ENCODE data around the gene PLOD2. TPM values are rescaled to one million over a fixed set of nuclear protein-coding genes. Genes with fewer than 3 reads are reported as not detected.

The PLOD2 gene
- total RNA-seq, 2 experiments from 2014 or later = 0.65 to 2.0 TPM

DNA sequence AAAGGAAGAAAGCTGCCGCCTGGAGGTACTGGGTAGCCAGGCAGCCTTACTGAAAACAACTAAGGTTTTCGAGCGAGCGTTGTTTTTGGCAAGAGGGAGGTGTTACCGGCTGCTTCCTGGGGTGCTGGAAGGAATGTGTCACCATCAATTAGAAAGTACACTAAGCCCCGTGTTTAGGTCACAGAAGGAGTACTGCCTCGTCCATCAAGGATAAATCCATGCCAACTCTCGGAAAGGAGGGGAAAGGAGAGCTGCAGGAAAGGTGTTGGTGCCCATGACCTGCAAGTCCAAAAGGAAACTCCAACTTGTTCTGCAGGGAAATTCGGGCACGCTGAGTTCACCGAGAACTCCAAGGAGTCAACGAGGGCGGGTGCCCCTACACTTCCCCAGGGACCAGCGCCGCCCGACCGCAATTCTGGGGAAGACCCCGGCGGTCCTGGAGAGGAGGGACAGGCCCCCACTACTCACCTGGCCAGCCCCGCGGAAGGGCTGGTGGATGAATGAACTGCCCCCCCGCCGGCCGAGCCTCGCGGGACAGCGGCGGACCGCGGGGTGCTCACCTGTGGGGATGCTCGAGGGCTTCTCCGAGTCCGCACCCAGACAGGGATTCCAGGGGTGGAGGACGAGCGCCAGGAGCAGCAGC is 542 bp downstream of the PLOD2 start:
- DNase-seq = peak; percentile 51
- no peaks in the 10 kb centered on the region for H3K36me3 Mint-ChIP-seq (ENCODE audit: low read depth)
- intact Hi-C loops (cut with micrococcal nuclease) = no loop called here
- H3K4me3 Mint-ChIP-seq = peak overlapping the region; percentile 55
- TF ChIP-seq, protein P1, sequence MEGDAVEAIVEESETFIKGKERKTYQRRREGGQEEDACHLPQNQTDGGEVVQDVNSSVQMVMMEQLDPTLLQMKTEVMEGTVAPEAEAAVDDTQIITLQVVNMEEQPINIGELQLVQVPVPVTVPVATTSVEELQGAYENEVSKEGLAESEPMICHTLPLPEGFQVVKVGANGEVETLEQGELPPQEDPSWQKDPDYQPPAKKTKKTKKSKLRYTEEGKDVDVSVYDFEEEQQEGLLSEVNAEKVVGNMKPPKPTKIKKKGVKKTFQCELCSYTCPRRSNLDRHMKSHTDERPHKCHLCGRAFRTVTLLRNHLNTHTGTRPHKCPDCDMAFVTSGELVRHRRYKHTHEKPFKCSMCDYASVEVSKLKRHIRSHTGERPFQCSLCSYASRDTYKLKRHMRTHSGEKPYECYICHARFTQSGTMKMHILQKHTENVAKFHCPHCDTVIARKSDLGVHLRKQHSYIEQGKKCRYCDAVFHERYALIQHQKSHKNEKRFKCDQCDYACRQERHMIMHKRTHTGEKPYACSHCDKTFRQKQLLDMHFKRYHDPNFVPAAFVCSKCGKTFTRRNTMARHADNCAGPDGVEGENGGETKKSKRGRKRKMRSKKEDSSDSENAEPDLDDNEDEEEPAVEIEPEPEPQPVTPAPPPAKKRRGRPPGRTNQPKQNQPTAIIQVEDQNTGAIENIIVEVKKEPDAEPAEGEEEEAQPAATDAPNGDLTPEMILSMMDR (IDR thresholded peaks at IDR 0.05) = no peak
- peak; percentile 76 for ATAC-seq
- H3K27ac Mint-ChIP-seq = no peak overlapping the region
- peaks cover 41% of the 10 kb centered on the region for H3K27me3 Mint-ChIP-seq
- peaks cover 9% of the 10 kb centered on the region for H3K4me1 Mint-ChIP-seq (ENCODE audit: low read depth)
- CTCF ChIA-PET = interaction anchor here (0.9 to 1.1 kb wide), 2 partner anchors 27 to 95 kb away, joined by 3 to 5 read pairs; no protein-coding TSS in a partner anchor
- POLR2A ChIA-PET = no interaction called here
- no peaks in the 10 kb centered on the region for H3K9me3 Mint-ChIP-seq

DNA sequence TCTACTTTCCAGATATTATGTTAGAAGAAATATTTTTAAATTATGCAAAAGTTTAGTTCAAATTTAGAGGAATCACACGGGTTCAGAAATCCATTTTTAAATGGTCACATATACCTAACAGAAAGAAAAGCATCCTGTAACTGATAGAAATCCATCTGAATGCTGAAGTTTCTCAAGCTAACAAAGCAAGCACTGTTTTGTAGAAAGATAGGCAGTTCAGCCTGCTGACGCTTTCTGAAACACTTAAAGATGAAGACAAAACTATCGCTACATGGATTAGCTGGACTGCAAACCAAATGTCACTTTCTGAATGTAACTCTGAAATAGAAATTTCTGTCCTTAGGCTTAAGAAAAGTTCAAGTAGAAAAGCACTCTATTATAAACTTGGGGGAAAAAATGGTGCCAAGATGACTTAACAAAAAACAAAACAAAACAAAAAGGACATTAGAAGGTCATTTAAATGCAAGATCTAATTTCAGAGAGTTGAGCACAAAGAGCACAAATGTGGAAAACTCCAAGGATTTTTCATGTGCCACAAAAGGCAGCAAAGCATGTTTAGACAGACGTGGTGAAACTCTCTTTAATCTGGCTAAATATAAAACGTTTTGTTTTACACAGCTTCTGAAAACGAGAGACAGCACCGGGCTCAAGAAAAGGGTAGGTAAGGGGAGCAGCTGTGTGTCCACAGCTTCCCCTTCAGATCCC is 1.2 kb downstream of the PLOD2 start:
- Mint-ChIP-seq H3K36me3 (ENCODE audit: low read depth) (no peaks in the 10 kb centered on the region), H3K27ac (no peak overlapping the region), H3K4me3 (peak overlapping the region; percentile 55), H3K4me1 (ENCODE audit: low read depth) (peaks cover 9% of the 10 kb centered on the region), H3K9me3 (no peaks in the 10 kb centered on the region), H3K27me3 (peaks cover 41% of the 10 kb centered on the region)
- ChIA-PET POLR2A (interaction anchor here (0.6 kb wide), 1 partner anchor 220 kb away, joined by 3 read pairs; no protein-coding TSS in a partner anchor), CTCF (no interaction called here)
- intact Hi-C loops (cut with micrococcal nuclease) = no loop called here
- TF ChIP-seq, protein P1 (IDR thresholded peaks at IDR 0.05) = no peak
- ATAC-seq = no peak
- DNase-seq = no peak

DNA sequence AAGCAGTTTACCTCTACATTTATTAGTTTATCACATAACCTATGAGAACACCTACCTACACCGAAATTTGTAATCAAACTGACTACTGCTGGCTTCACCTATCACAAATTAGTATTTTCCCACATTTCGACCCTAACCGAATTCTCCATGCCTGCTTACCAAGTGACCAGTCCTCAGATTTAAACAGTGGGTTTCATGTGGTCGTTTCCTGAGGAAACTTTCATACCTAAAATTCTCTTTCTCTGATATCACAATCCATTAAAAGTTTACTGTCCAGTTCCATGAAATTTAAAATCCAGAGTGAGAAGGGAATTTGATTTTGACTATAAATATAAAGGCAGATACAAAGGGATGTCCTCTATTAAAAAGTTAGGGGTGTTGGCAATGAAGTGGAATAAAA is 1.9 kb downstream of the PLOD2 start:
- ChIA-PET CTCF (no interaction called here), POLR2A (interaction anchor here (0.6 kb wide), 1 partner anchor 219 kb away, joined by 3 read pairs; no protein-coding TSS in a partner anchor)
- Mint-ChIP-seq H3K27ac (no peak overlapping the region), H3K27me3 (peaks cover 38% of the 10 kb centered on the region), H3K4me3 (no peak overlapping the region), H3K36me3 (ENCODE audit: low read depth) (no peaks in the 10 kb centered on the region), H3K4me1 (ENCODE audit: low read depth) (peaks cover 9% of the 10 kb centered on the region), H3K9me3 (no peaks in the 10 kb centered on the region)
- ATAC-seq (no peak), DNase-seq (no peak)
- TF ChIP-seq, protein P1 (IDR thresholded peaks at IDR 0.05) = no peak
- intact Hi-C loops (cut with micrococcal nuclease) = no loop called here

DNA sequence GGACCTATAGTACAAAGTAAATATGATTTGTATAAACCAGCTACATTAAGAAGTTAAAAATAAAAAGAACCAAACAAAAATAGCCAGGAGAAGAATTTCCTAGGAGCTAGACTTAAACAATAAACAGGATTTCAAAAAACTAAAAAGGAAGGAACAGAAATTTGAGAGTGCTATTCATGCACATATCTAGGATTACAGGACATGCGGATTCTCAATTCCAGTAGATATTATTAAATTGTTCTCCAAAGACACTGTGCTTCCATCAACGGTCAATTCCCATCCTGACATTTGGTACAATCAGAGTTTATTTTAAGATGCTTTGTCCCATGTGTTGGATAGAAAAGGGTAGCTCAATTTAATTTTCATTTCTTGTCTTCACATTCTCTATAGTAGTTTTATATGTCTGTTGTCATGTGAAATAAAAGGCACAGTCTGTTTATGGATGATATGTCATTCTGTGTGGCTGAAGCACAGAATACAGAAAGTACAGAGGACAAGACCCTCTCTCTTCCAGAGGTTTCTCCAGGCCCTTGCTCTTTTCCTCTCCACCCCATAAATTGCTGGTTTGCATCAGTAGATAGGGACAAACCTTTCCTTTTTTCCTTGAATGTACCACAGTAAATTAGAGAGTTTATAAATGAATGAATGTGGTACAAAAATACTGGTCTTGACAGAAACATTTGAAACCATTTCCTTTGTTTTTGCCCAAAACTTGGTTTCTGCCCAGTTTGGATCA is 3.5 kb downstream of the PLOD2 start:
- no peak for ATAC-seq
- Mint-ChIP-seq H3K36me3 (ENCODE audit: low read depth) (no peaks in the 10 kb centered on the region), H3K9me3 (no peaks in the 10 kb centered on the region), H3K27me3 (peaks cover 27% of the 10 kb centered on the region), H3K4me3 (no peak overlapping the region), H3K4me1 (ENCODE audit: low read depth) (peaks cover 9% of the 10 kb centered on the region), H3K27ac (no peak overlapping the region)
- TF ChIP-seq, protein P1 (IDR thresholded peaks at IDR 0.05) = no peak
- ChIA-PET CTCF (interaction anchor here (0.8 to 1.4 kb wide), 2 partner anchors 32 to 92 kb away, joined by 3 to 4 read pairs; no protein-coding TSS in a partner anchor), POLR2A (no interaction called here)
- intact Hi-C loops (cut with micrococcal nuclease) = no loop called here
- no peak for DNase-seq

Measured in activated CD8-positive, alpha-beta T cell treated with anti-CD3 and anti-CD28 coated beads for 36 hours (primary cell).